ENCODE data around the gene MTERF4. TPM values are rescaled to one million over a fixed set of nuclear protein-coding genes. Genes with fewer than 3 reads are reported as not detected.

Gene MTERF4
- polyA plus RNA-seq, 2 donors: 21.5 to 32.7 TPM

DNA sequence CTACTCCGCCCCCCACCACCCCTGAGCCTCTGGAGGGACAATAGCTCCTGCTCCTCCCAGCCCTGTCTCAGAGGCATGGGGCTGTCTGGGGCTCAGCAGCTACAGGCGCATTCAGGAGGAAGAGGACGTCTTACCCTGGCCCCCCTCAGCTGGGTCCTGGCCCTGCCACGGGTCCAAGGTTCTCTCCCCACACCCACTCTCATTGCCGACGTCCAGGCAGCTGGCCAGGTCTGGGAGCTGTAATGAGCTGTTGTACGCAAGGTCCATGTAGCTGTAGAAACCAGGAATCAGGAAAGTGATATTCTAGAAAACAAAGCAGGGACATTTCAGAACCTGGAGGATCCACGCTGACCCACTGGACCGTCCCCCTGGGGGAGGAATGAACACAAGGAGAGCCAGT, 33.6 kb upstream of the MTERF4 start:
- no peak overlapping the region for H3K27ac ChIP-seq (ENCODE audit: low read depth in 2 of 2, low read length in 1 of 2)
- H3K36me3 ChIP-seq (ENCODE audit: control insufficient read depth in 2 of 2, insufficient read depth in 2 of 2, low read length in 1 of 2): peaks cover 6 to 20% of the 10 kb centered on the region in 2 donors
- WGBS, 2 donors: 73 to 81% methylated on average over 9 of the region's 9 CpGs

DNA sequence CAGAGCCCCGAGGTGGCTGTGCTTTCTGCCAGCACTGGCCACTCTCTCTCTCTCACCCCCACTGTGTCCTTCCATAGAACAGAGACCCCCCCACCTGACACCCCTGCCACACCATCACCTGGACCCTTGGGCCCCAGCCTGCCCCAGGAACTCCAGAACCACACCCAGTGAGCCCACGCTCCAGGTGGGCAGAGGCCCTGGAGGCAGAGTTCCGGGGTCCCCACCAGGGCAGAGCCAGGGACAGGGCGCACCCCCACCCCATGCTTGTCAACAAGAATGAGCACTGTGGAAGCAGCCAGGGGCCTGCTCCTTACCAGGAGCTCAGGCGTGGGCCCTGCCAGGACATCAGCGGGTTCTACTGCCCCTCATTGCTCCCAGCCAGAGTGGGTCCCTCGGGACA, 32.6 kb upstream of the MTERF4 start:
- H3K36me3 ChIP-seq (ENCODE audit: control insufficient read depth in 2 of 2, insufficient read depth in 2 of 2, low read length in 1 of 2): peaks cover 6 to 19% of the 10 kb centered on the region in 2 donors
- no peaks in the 10 kb centered on the region for H3K9me3 ChIP-seq (ENCODE audit: control insufficient read depth in 2 of 2, insufficient read depth in 1 of 2, low read depth in 1 of 2, low read length in 1 of 2)
- WGBS, 2 donors: 93 to 94% methylated on average over 7 of the region's 7 CpGs
- no peak overlapping the region for H3K4me3 ChIP-seq (ENCODE audit: low read depth in 1 of 2, low read length in 2 of 2)
- H3K27me3 ChIP-seq (ENCODE audit: control insufficient read depth in 1 of 2, insufficient read depth in 2 of 2, low read length in 2 of 2): no peaks in the 10 kb centered on the region
- H3K4me1 ChIP-seq (ENCODE audit: control insufficient read depth in 2 of 2, insufficient read depth in 2 of 2, low read length in 1 of 2): no peaks in the 10 kb centered on the region
- no peak overlapping the region for H3K27ac ChIP-seq (ENCODE audit: low read depth in 2 of 2, low read length in 1 of 2)

More for the DNA sequence above, 33.6 kb upstream of the MTERF4 start:
- Histone ChIP-seq H3K9me3 (ENCODE audit: control insufficient read depth in 2 of 2, insufficient read depth in 1 of 2, low read depth in 1 of 2, low read length in 1 of 2) (no peaks in the 10 kb centered on the region), H3K27me3 (ENCODE audit: control insufficient read depth in 1 of 2, insufficient read depth in 2 of 2, low read length in 2 of 2) (no peaks in the 10 kb centered on the region), H3K4me3 (ENCODE audit: low read depth in 1 of 2, low read length in 2 of 2) (no peak overlapping the region), H3K4me1 (ENCODE audit: control insufficient read depth in 2 of 2, insufficient read depth in 2 of 2, low read length in 1 of 2) (no peaks in the 10 kb centered on the region)

DNA sequence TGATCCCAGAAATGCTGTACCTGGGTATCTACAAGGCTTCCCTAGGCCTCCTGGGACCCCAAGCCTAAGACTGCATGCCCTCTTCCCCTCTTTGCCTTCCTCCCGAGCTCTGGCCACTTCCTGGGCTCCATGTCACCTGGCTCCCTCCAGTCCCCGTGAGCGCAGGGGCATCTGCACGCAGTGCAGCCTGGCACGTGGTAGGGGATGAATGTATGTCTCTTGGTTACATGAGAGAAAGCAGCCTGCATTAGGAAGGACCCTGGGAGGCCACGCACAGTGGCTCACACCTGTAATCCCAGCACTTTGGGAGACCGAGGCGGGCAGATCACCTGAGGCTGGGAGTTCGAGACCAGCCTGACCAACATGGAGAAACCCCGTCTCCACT, 31.3 kb upstream of the MTERF4 start:
- H3K27me3 ChIP-seq (ENCODE audit: control insufficient read depth in 1 of 2, insufficient read depth in 2 of 2, low read length in 2 of 2): no peaks in the 10 kb centered on the region
- WGBS, 2 donors: 95 to 96% methylated on average over 9 to 10 of the region's 10 CpGs
- H3K9me3 ChIP-seq (ENCODE audit: control insufficient read depth in 2 of 2, insufficient read depth in 1 of 2, low read depth in 1 of 2, low read length in 1 of 2): no peaks in the 10 kb centered on the region
- H3K4me1 ChIP-seq (ENCODE audit: control insufficient read depth in 2 of 2, insufficient read depth in 2 of 2, low read length in 1 of 2): no peaks in the 10 kb centered on the region
- H3K4me3 ChIP-seq (ENCODE audit: low read depth in 1 of 2, low read length in 2 of 2): no peak overlapping the region
- peaks cover 6 to 14% of the 10 kb centered on the region in 2 donors for H3K36me3 ChIP-seq (ENCODE audit: control insufficient read depth in 2 of 2, insufficient read depth in 2 of 2, low read length in 1 of 2)
- no peak overlapping the region for H3K27ac ChIP-seq (ENCODE audit: low read depth in 2 of 2, low read length in 1 of 2)

DNA sequence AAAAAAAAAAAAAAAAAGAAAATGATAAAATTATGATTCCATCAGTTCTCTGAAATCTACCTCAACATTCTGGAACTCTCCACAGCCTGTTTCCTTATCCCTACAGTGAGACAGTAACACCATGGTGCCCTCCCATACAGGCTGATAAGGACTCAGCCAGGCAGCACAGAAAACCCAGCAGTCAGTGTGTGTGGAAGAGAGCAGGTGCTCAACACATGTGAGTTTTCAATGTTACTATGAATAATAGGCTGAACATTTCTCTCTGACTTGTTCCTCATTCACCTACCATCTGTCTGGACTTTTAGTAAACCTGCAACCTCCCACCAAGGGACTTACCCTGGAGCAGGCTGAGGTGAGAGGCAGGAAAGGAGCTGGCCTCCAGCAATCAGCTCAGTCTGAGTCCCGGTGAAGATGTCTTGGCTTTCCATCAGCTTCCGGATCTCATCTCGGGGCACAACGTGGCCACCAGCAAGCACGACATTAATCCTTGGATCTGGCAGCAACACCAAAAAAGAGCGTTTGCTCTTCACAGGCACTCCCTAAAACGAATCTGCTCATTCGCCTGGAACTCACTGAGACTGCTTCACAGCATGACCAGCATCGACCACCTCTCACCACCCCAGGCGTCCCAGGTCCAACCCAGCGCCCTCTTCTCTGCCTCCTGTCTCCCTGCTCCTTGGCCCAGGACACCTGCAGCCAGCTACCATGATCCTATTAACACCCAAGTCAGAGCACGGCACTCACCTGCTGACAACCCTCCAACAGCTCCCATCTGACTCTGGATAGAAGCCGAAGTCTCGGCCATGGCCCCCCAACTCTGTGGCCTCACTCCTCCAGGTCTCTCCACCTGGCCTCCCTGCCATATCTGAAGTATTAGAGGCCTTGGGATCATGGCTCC, 30.7 kb upstream of the MTERF4 start:
- WGBS, 2 donors: 89 to 90% methylated on average over 14 of the region's 14 CpGs
- H3K9me3 ChIP-seq (ENCODE audit: control insufficient read depth in 2 of 2, insufficient read depth in 1 of 2, low read depth in 1 of 2, low read length in 1 of 2): no peaks in the 10 kb centered on the region
- H3K36me3 ChIP-seq (ENCODE audit: control insufficient read depth in 2 of 2, insufficient read depth in 2 of 2, low read length in 1 of 2): peaks cover 3 to 11% of the 10 kb centered on the region in 2 donors
- no peak overlapping the region for H3K27ac ChIP-seq (ENCODE audit: low read depth in 2 of 2, low read length in 1 of 2)
- no peaks in the 10 kb centered on the region for H3K4me1 ChIP-seq (ENCODE audit: control insufficient read depth in 2 of 2, insufficient read depth in 2 of 2, low read length in 1 of 2)
- no peaks in the 10 kb centered on the region for H3K27me3 ChIP-seq (ENCODE audit: control insufficient read depth in 1 of 2, insufficient read depth in 2 of 2, low read length in 2 of 2)
- H3K4me3 ChIP-seq (ENCODE audit: low read depth in 1 of 2, low read length in 2 of 2): no peak overlapping the region

DNA sequence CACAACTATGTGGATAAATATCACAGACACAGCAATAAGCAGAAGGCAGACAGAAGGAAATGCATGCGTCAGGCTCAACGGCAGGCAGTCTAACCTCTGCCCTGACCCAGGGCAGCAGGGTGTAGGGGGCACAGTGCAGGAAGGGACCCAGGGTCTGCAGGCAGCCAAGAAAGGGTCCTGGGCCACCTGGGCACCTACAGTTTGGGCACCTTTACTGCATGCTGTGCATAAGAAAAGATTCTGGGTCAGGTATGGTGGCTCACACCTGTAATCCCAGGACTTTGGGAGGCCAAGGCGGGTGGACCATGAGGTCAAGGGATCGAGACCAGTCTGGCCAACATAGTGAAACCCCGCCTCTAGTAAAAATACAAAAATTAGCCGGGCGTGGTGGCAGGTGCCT, 29.4 kb upstream of the MTERF4 start:
- Histone ChIP-seq H3K27ac (ENCODE audit: low read depth in 2 of 2, low read length in 1 of 2) (no peak overlapping the region), H3K36me3 (ENCODE audit: control insufficient read depth in 2 of 2, insufficient read depth in 2 of 2, low read length in 1 of 2) (peaks cover 0 to 2% of the 10 kb centered on the region in 2 donors), H3K9me3 (ENCODE audit: control insufficient read depth in 2 of 2, insufficient read depth in 1 of 2, low read depth in 1 of 2, low read length in 1 of 2) (no peaks in the 10 kb centered on the region), H3K4me3 (ENCODE audit: low read depth in 1 of 2, low read length in 2 of 2) (no peak overlapping the region), H3K4me1 (ENCODE audit: control insufficient read depth in 2 of 2, insufficient read depth in 2 of 2, low read length in 1 of 2) (peaks cover 1% of the 10 kb centered on the region in 2 donors), H3K27me3 (ENCODE audit: control insufficient read depth in 1 of 2, insufficient read depth in 2 of 2, low read length in 2 of 2) (no peaks in the 10 kb centered on the region)
- WGBS, 2 donors: 93 to 98% methylated on average over 7 of the region's 7 CpGs

DNA sequence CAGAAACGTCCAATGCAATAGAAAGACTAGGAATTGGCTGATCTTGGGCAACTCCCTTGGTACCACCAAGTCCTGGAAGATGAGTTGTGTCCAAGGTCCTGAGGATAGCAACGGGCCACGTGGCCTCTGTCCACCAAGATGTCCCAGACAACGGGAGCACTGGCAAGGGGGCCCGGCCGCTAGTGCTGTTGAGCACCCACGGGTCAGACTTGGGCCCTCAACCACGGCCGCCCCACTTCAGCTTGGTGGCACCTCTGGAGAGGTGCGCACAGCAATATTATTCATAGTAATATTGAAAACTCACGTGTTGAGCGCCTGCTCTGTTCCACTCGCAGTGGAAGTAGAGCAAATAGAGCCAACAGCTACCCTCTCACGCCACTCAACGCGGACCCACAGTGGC, 28.2 kb upstream of the MTERF4 start:
- H3K4me1 ChIP-seq (ENCODE audit: control insufficient read depth in 2 of 2, insufficient read depth in 2 of 2, low read length in 1 of 2): peaks cover 2 to 4% of the 10 kb centered on the region in 2 donors
- H3K27me3 ChIP-seq (ENCODE audit: control insufficient read depth in 1 of 2, insufficient read depth in 2 of 2, low read length in 2 of 2): no peaks in the 10 kb centered on the region
- peaks cover 5 to 6% of the 10 kb centered on the region in 2 donors for H3K36me3 ChIP-seq (ENCODE audit: control insufficient read depth in 2 of 2, insufficient read depth in 2 of 2, low read length in 1 of 2)
- H3K9me3 ChIP-seq (ENCODE audit: control insufficient read depth in 2 of 2, insufficient read depth in 1 of 2, low read depth in 1 of 2, low read length in 1 of 2): no peaks in the 10 kb centered on the region
- H3K4me3 ChIP-seq (ENCODE audit: low read depth in 1 of 2, low read length in 2 of 2): no peak overlapping the region
- 92 to 94% methylated on average over 16 of the region's 16 CpGs for WGBS, 2 donors
- no peak overlapping the region for H3K27ac ChIP-seq (ENCODE audit: low read depth in 2 of 2, low read length in 1 of 2)

DNA sequence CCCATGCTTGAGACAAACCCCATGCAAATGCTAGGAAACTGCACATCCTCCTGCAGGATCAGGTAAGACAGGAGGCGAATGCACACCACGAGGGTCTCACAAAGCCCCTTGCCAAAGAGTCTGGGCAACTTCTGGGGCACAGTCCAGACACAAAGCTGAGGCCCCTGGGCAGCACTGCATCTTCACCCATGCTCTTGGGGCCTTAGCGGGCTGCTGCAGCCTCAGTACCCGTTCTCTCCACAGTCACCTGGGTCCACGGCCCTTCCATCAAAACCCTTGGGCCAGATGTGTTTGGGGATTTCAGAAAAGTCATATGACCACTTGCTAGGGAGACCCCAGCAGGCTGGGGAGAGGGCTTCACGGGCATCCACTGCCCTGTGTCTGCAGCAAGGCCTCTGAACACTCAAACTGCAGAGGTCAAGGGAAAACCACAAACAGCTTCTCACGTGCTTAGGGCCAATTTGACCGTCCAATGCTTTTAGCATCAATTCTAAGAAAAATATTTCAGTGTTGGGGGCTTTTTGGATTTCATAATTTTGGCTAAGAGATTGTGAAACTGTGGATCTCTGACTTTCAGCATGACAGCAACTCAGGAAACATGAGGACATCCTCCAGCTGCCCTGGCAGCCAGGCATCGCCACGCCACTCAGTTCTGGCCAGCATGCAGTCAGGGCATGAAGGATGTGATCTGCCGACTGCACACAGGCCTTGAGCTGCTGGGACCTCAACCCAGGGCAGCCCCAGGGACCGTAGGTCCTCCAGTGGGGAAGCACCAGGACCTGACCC, 27.2 kb upstream of the MTERF4 start:
- Histone ChIP-seq H3K9me3 (ENCODE audit: control insufficient read depth in 2 of 2, insufficient read depth in 1 of 2, low read depth in 1 of 2, low read length in 1 of 2) (no peaks in the 10 kb centered on the region), H3K4me1 (ENCODE audit: control insufficient read depth in 2 of 2, insufficient read depth in 2 of 2, low read length in 1 of 2) (peaks cover 3 to 4% of the 10 kb centered on the region in 2 donors), H3K36me3 (ENCODE audit: control insufficient read depth in 2 of 2, insufficient read depth in 2 of 2, low read length in 1 of 2) (peaks cover 5 to 6% of the 10 kb centered on the region in 2 donors), H3K27ac (ENCODE audit: low read depth in 2 of 2, low read length in 1 of 2) (no peak overlapping the region), H3K4me3 (ENCODE audit: low read depth in 1 of 2, low read length in 2 of 2) (no peak overlapping the region), H3K27me3 (ENCODE audit: control insufficient read depth in 1 of 2, insufficient read depth in 2 of 2, low read length in 2 of 2) (no peaks in the 10 kb centered on the region)
- WGBS, 2 donors: 87 to 89% methylated on average over 12 of the region's 12 CpGs

DNA sequence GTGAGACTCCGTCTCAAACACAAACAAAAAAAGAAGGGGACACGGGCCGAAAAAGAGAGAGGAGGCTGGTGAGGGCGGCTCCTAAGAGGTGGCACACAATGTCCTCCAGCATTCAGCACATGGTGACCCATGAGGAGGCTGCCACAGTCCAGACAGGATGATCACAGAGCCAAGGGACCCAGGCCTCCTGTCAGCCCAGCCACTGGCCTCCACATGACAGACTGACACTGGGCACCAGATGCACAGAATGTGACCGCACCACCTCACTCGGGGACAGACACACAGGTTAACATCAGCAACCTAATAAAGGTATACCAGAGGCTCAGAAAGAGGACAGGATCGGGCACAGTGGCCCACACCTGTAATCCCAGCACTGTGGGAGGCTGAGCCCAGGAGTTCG, 26.2 kb upstream of the MTERF4 start:
- Histone ChIP-seq H3K36me3 (ENCODE audit: control insufficient read depth in 2 of 2, insufficient read depth in 2 of 2, low read length in 1 of 2) (peaks cover 5 to 6% of the 10 kb centered on the region in 2 donors), H3K27me3 (ENCODE audit: control insufficient read depth in 1 of 2, insufficient read depth in 2 of 2, low read length in 2 of 2) (no peaks in the 10 kb centered on the region), H3K27ac (ENCODE audit: low read depth in 2 of 2, low read length in 1 of 2) (no peak overlapping the region), H3K9me3 (ENCODE audit: control insufficient read depth in 2 of 2, insufficient read depth in 1 of 2, low read depth in 1 of 2, low read length in 1 of 2) (no peaks in the 10 kb centered on the region), H3K4me1 (ENCODE audit: control insufficient read depth in 2 of 2, insufficient read depth in 2 of 2, low read length in 1 of 2) (peaks cover 4 to 5% of the 10 kb centered on the region in 2 donors), H3K4me3 (ENCODE audit: low read depth in 1 of 2, low read length in 2 of 2) (no peak overlapping the region)
- 96 to 97% methylated on average over 8 of the region's 8 CpGs for WGBS, 2 donors

DNA sequence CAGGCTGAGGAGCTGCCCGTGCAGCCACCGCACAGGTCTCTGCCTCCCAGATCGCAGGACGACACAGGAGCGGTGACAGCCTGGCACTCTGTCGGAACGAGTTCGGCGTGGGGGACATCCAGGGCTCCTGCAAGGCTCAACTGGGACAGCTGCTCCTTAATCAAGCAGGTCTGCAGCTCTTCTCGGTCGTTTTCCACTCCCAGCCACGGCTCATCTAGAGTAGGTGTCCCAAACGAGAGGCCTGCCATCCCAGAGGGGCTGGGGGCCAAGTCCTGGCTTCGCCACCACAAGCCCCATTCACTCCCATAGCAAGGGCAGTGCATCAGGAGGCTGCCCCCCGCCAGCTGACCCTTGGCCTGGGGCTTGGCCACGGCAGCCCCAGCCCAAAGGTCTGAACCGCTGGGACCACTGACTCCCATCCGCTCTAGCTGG, 24.7 kb upstream of the MTERF4 start:
- peaks cover 4 to 5% of the 10 kb centered on the region in 2 donors for H3K36me3 ChIP-seq (ENCODE audit: control insufficient read depth in 2 of 2, insufficient read depth in 2 of 2, low read length in 1 of 2)
- H3K27me3 ChIP-seq (ENCODE audit: control insufficient read depth in 1 of 2, insufficient read depth in 2 of 2, low read length in 2 of 2): no peaks in the 10 kb centered on the region
- H3K27ac ChIP-seq (ENCODE audit: low read depth in 2 of 2, low read length in 1 of 2): no peak overlapping the region
- H3K4me1 ChIP-seq (ENCODE audit: control insufficient read depth in 2 of 2, insufficient read depth in 2 of 2, low read length in 1 of 2): peaks cover 4 to 5% of the 10 kb centered on the region in 2 donors
- 96 to 97% methylated on average over 18 of the region's 18 CpGs for WGBS, 2 donors
- H3K4me3 ChIP-seq (ENCODE audit: low read depth in 1 of 2, low read length in 2 of 2): no peak overlapping the region
- H3K9me3 ChIP-seq (ENCODE audit: control insufficient read depth in 2 of 2, insufficient read depth in 1 of 2, low read depth in 1 of 2, low read length in 1 of 2): no peaks in the 10 kb centered on the region

All from esophagus (tissue), 2 donors.